Neural cell (in vitro differentiated cells): ENCODE measurements around the gene AFG1L.

Source experiments
- EP300 ChIP-seq: fragments of 450-650 bp; conservative IDR thresholded peaks from 2 replicates; pipeline ENCODE4 v1.6.1; 2014; ENCODE audit warnings: antibody characterized with exemption, mild to moderate bottlenecking, moderate library complexity; ENCODE audit not compliant: poor library complexity, severe bottlenecking
- EZH2 ChIP-seq: fragments of 200-600, 300-800 bp; shearing (Covaris generic), sonication (generic); IDR thresholded peaks from 2 replicates; pipeline ENCODE4 v1.6.1; 2014; ENCODE audit warnings: antibody characterized with exemption, low read length, borderline replicate concordance, mild to moderate bottlenecking; ENCODE audit not compliant: insufficient read depth, poor library complexity, severe bottlenecking
- SMC3 ChIP-seq: fragments of 450-650 bp; conservative IDR thresholded peaks from 2 replicates; pipeline ENCODE4 v1.6.1; 2014; ENCODE audit warnings: antibody characterized with exemption, mild to moderate bottlenecking, moderate library complexity; ENCODE audit not compliant: poor library complexity
- TF ChIP-seq, protein P1 (sequence below): fragments of 450-650 bp; IDR thresholded peaks from 2 replicates; pipeline ENCODE4 v1.5.1; 2014; ENCODE audit warnings: antibody characterized with exemption, mild to moderate bottlenecking, moderate library complexity; ENCODE audit not compliant: poor library complexity, severe bottlenecking
- TF ChIP-seq, protein P2 (sequence below): IDR thresholded peaks from 2 replicates; pipeline ENCODE4 v1.6.1; 2012; ENCODE audit warnings: borderline replicate concordance

DNA sequence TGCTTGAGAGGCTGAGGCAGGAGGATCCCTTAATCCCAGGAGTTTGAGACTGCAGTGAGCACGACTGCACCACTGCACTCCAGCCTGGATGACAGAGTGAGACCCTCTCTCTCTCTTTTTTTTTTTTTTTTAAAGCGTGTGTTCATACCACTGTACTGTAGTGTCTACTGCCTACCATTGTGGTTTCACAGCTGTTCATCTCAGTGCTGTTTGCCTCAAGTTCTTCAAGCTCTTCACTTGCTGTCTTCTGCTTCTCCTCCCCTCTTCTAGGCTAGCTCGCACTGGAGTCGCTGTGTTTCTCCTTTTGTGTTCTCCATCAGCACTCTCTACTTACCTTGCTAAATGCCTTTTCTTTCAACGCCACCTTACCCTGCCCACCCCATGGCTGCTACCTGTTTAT lies 273.2 kb downstream of the AFG1L start:
- TF ChIP-seq, protein P1, sequence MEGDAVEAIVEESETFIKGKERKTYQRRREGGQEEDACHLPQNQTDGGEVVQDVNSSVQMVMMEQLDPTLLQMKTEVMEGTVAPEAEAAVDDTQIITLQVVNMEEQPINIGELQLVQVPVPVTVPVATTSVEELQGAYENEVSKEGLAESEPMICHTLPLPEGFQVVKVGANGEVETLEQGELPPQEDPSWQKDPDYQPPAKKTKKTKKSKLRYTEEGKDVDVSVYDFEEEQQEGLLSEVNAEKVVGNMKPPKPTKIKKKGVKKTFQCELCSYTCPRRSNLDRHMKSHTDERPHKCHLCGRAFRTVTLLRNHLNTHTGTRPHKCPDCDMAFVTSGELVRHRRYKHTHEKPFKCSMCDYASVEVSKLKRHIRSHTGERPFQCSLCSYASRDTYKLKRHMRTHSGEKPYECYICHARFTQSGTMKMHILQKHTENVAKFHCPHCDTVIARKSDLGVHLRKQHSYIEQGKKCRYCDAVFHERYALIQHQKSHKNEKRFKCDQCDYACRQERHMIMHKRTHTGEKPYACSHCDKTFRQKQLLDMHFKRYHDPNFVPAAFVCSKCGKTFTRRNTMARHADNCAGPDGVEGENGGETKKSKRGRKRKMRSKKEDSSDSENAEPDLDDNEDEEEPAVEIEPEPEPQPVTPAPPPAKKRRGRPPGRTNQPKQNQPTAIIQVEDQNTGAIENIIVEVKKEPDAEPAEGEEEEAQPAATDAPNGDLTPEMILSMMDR, result no peak
- TF ChIP-seq EP300, result no peak
- TF ChIP-seq, protein P2, sequence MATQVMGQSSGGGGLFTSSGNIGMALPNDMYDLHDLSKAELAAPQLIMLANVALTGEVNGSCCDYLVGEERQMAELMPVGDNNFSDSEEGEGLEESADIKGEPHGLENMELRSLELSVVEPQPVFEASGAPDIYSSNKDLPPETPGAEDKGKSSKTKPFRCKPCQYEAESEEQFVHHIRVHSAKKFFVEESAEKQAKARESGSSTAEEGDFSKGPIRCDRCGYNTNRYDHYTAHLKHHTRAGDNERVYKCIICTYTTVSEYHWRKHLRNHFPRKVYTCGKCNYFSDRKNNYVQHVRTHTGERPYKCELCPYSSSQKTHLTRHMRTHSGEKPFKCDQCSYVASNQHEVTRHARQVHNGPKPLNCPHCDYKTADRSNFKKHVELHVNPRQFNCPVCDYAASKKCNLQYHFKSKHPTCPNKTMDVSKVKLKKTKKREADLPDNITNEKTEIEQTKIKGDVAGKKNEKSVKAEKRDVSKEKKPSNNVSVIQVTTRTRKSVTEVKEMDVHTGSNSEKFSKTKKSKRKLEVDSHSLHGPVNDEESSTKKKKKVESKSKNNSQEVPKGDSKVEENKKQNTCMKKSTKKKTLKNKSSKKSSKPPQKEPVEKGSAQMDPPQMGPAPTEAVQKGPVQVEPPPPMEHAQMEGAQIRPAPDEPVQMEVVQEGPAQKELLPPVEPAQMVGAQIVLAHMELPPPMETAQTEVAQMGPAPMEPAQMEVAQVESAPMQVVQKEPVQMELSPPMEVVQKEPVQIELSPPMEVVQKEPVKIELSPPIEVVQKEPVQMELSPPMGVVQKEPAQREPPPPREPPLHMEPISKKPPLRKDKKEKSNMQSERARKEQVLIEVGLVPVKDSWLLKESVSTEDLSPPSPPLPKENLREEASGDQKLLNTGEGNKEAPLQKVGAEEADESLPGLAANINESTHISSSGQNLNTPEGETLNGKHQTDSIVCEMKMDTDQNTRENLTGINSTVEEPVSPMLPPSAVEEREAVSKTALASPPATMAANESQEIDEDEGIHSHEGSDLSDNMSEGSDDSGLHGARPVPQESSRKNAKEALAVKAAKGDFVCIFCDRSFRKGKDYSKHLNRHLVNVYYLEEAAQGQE, result no peak
- no peak for TF ChIP-seq EZH2
- no peak for TF ChIP-seq SMC3
